Smooth muscle cell (in vitro differentiated cells): ENCODE results near the gene PCDHGB4. TPM values are rescaled to one million over a fixed set of nuclear protein-coding genes. Genes with fewer than 3 reads are reported as not detected.
A peak's percentile ranks its signal among the peaks of the same experiment; 100 is the strongest.

Source experiments
- DNase-seq: peaks from one replicate; lab custom pipeline; 2025; ENCODE audit not compliant: unreplicated experiment; lab: John Stamatoyannopoulos, UW
- H2AFZ ChIP-seq: fragments of 200-600 bp; sonication (generic); 2 replicates; pipeline ENCODE4 v1.6.0; 2016; ENCODE audit warnings: antibody characterized with exemption, low read depth, mild to moderate bottlenecking
- H3F3A ChIP-seq: fragments of 200-600 bp; sonication (generic); 2 replicates; pipeline ENCODE4 v1.6.0; 2017; ENCODE audit warnings: antibody characterized with exemption, low read depth
- H3K27ac ChIP-seq: fragments of 200-600 bp; sonication (generic); 2 replicates; pipeline ENCODE4 v1.5.1; 2016; ENCODE audit warnings: low read depth, mild to moderate bottlenecking
- H3K27me3 ChIP-seq: fragments of 200-600 bp; sonication (generic); 2 replicates; pipeline ENCODE4 v1.6.1; 2016; ENCODE audit warnings: low read depth, mild to moderate bottlenecking
- H3K36me3 ChIP-seq: fragments of 200-600 bp; sonication (generic); 2 replicates; pipeline ENCODE4 v1.5.1; 2016; ENCODE audit warnings: low read depth
- H3K4me1 ChIP-seq: fragments of 200-600 bp; sonication (generic); 2 replicates; pipeline ENCODE4 v1.5.1; 2016; ENCODE audit warnings: low read depth
- H3K4me2 ChIP-seq: fragments of 200-600 bp; sonication (generic); 2 replicates; pipeline ENCODE4 v1.6.0; 2016; ENCODE audit warnings: mild to moderate bottlenecking
- H3K4me3 ChIP-seq: fragments of 200-600 bp; sonication (generic); 2 replicates; pipeline ENCODE4 v1.5.1; 2016; ENCODE audit warnings: mild to moderate bottlenecking
- H3K79me2 ChIP-seq: fragments of 200-600 bp; sonication (generic); 2 replicates; pipeline ENCODE4 v1.6.0; 2016; ENCODE audit warnings: low read depth, mild to moderate bottlenecking
- H3K9ac ChIP-seq: fragments of 200-600 bp; sonication (generic); 2 replicates; pipeline ENCODE4 v1.6.0; 2016; ENCODE audit warnings: low read depth
- H3K9me3 ChIP-seq: fragments of 200-600 bp; sonication (generic); replicated peaks from 2 replicates; pipeline ENCODE4 v1.5.1; 2016; ENCODE audit warnings: low read depth
- H4K20me1 ChIP-seq: fragments of 200-600 bp; sonication (generic); 2 replicates; pipeline ENCODE4 v1.6.0; 2016; ENCODE audit warnings: low read depth
- CTCF ChIP-seq: fragments of 200-600 bp; sonication (generic); IDR thresholded peaks from 2 replicates; pipeline ENCODE4 v1.5.1; 2017; ENCODE audit warnings: borderline replicate concordance, mild to moderate bottlenecking, antibody characterized with exemption; ENCODE audit not compliant: insufficient read depth, poor library complexity, severe bottlenecking
- WGBS: methylation state at CpG from one replicate; pipeline ENCODE4 v1.1.7; 2016; ENCODE audit warnings: low lambda C conversion rate; 5-methylcytosine and 5-hydroxymethylcytosine counted together
- polyA plus RNA-seq: library from polyadenylated mRNA; unstranded; fragments of >200 nt; fragmentation: Nextera tagmentation; extraction: Ambion mirVana; gene quantifications from 2 replicates; pipeline ENCODE4 v1.2.1, GENCODE V29; 2016
- total RNA-seq: library from RNA; depleted of rRNA; stranded (reverse); fragments of >200 nt; gene quantifications from 2 replicates; pipeline ENCODE4 v1.2.3, GENCODE V29; 2014

PCDHGB4 gene
- total and polyA plus RNA-seq, 2 experiments from 2014 or later = 27.5 to 43.1 TPM

GRCh38 chr5:141383345-141383744, 4.2 kb upstream of the PCDHGB4 start:
- Histone ChIP-seq H3K4me3 (no peak overlapping the region), H3K9ac (no peak overlapping the region), H3K4me2 (no peak overlapping the region), H4K20me1 (no peaks in the 10 kb centered on the region), H3K27me3 (no peaks in the 10 kb centered on the region), H3K79me2 (no peaks in the 10 kb centered on the region), H2AFZ (no peak overlapping the region), H3K4me1 (no peaks in the 10 kb centered on the region), H3K9me3 (peaks cover 2% of the 10 kb centered on the region), H3K27ac (no peak overlapping the region), H3F3A (no peaks in the 10 kb centered on the region), H3K36me3 (no peaks in the 10 kb centered on the region)
- DNase-seq = no peak
- no peak for TF ChIP-seq CTCF
- 95% methylated on average over 21 of the region's 21 CpGs for WGBS

GRCh38 chr5:141384471-141385267, 2.8 kb upstream of the PCDHGB4 start:
- H3F3A ChIP-seq = no peaks in the 10 kb centered on the region
- 95% methylated on average over 43 of the region's 43 CpGs for WGBS
- H3K27me3 ChIP-seq = no peaks in the 10 kb centered on the region
- H3K27ac ChIP-seq = no peak overlapping the region
- no peak for TF ChIP-seq CTCF
- no peak overlapping the region for H3K4me3 ChIP-seq
- H3K79me2 ChIP-seq = no peaks in the 10 kb centered on the region
- H3K9ac ChIP-seq = no peak overlapping the region
- no peak overlapping the region for H3K4me2 ChIP-seq
- H2AFZ ChIP-seq = no peak overlapping the region
- DNase-seq = no peak
- H3K4me1 ChIP-seq = no peaks in the 10 kb centered on the region
- no peaks in the 10 kb centered on the region for H4K20me1 ChIP-seq
- H3K36me3 ChIP-seq = no peaks in the 10 kb centered on the region
- peaks cover 8% of the 10 kb centered on the region for H3K9me3 ChIP-seq

GRCh38 chr5:141388661-141389060, 1.2 kb downstream of the PCDHGB4 start:
- Histone ChIP-seq H3K9me3 (peaks cover 48% of the 10 kb centered on the region), H3F3A (no peaks in the 10 kb centered on the region), H3K4me3 (no peak overlapping the region), H3K9ac (no peak overlapping the region), H4K20me1 (no peaks in the 10 kb centered on the region), H3K79me2 (peaks cover 11% of the 10 kb centered on the region), H3K4me2 (peak overlapping the region; percentile 72), H2AFZ (no peak overlapping the region), H3K36me3 (peaks cover 34% of the 10 kb centered on the region), H3K27ac (no peak overlapping the region), H3K27me3 (no peaks in the 10 kb centered on the region), H3K4me1 (no peaks in the 10 kb centered on the region)
- DNase-seq = no peak
- no peak for TF ChIP-seq CTCF
- WGBS = 94% methylated on average over 10 of the region's 10 CpGs
